GM19328 (cell line): ENCODE data around the gene C17orf58.
"Not testable (repeated sequence)": the region's sequence is repeated elsewhere in the genome, so short reads cannot be mapped to it uniquely, and the experiment has no call there.

Experiments used
- ATAC-seq: cut with Tn5 transposase; IDR thresholded peaks from one replicate; pipeline ENCODE4 v1.9.1; 2021; ENCODE audit warnings: mild to moderate bottlenecking, moderate library complexity; ENCODE audit not compliant: unreplicated experiment

The C17orf58 gene

DNA sequence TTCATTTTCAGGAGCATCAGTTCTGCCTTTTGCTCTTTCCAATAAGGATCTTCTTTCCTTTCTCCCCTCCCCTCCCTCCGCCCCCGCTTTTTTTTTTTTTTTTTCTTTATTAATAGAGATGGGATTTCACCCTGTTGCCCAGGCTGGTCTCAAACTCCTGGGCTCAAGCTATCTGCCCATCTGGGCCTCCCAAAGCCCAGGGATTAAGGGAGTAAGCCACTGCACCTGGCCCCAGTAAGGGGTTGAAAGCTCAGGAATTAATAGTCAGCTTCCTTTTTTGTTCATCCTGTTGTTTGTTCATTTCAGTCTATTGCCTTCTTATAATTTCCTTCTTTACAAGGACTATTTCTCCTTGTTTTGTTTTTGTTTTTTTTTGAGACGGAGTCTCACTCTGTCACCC is 7.9 kb upstream of the C17orf58 start:
- ATAC-seq = no peak

DNA sequence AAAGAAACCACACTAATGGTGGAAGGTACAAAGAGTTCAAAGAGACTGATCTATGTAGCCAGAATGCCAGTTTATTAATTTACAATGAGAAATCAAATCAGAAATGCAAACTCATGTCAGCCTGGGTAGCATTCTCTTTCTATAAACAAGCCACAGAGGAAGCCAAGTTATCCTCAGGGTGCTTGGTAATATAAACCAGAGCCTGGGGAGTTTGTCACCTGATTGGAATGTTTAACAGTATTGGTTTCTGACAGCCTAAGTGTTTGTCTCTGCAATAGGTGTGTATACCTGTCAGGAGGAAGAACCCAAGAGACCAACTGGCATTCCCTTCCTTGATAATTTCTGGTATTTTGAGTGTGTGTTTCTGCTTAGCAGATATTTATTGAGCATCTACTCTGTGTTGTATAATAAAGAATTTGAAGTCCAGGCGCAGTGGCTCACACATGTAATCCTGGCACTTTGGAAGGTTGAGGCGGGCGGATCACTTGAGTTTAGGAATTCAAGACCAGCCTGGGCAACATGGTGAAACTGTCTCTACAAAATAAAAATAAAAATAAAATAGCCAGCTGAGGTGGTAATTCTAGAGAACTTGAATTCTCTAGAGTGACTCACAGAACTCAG is 3.1 kb upstream of the C17orf58 start:
- ATAC-seq = no peak

DNA sequence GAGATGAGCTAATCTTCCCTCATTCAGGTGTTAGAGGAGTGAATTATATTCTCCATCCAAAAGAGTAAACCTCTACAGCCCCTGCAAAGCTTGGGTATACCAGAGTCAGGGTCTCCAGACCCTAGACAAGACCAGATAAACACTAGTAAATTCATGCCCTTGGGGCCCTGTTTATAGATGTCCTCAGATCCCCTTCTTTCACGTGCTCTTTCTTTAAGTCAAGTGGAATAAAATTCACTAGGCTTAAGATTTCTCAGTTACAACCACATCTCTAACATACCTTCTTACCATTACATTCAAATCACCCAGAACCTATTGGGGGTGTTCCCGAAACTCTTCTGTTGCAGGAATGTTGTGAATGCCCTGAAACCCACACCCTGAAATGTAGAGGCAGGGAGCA is 2.2 kb upstream of the C17orf58 start:
- no peak for ATAC-seq

DNA sequence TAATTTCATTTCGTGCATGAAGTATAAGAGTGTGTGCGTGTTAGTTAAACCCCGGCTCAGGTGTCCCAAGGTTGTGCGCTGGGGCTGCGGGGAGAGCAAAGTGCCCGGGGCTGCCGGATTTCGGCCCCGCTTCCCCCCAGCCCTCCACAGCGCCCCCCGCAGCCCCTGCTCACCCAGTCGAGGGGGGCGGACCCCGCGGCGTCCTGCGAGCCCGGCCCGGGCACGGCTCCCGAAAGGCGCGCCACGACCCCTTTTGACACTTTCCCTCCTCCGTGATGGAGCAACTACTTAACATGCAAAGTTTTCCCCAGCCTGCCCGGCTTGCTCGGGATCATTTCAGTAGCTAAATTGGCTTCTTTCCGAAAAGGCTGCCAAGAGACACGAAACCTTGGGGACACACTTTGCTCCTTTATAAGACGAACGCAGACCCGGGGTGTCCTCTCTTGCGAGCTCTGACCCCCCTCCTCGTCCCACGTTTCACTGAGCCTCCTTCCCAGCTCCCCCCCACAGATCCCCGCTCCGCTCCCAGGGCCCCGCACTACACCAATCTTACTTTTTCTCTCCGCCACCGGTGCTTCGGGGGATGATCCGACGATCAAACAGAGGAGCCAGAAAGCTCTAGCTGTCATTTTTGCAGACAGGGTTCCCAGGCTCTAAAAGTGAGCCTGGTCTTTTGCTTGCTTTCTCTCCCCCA is 552 bp downstream of the C17orf58 start:
- ATAC-seq = no peak

DNA sequence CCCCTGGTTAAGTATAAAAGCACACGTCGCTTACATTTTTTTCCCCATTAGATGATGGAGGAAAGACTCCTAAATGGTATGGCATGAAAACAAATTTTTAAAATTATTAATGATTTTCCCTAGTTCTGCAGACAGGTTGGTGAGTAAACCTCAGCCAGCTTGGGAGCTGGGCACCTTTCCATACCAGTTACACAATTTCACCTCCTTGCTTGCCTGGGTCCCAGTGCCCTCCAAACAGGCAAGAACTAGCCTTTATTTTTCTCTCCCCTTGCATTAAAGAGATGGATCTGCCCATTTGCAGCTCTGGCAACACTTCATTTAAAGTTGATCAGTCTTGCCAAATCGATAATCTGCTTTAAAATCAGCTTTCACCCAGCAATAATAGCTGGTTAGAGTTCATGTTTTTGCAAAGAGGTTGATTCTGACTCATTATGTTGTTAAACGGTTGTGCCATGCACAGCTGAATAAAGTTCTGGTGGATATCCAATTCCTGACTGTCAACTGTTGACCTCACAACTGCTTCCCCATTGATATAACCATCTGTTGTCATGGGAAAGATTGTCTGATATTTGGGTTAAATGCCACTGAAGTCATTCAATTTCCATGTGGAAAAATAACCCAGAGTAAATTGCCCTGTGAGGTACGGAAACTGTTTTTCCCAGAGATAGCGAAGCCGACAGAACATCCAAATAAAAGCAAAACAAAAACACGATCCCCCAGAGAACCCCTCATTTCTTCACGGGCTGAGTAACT is 1.3 kb downstream of the C17orf58 start:
- ATAC-seq = no peak

DNA sequence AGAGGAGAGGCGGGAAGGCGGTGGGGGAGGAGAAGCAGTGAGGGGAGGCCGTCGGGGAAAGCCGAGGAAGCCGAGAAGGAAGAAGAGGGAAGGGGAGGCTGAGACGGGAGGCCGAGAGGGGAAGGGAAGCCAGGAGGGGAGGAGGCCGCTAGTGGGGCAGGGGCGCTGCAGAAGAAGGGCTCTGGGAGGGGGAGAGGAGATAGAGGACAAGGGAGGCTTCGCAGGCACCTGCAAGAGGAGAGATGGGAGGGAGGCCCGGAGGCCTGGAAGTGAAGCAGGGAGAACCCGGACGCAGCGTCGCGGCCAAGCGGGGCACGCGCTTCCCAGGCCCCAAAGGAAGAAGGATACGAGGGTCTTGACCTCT is 2.3 kb downstream of the C17orf58 start:
- no peak for ATAC-seq

DNA sequence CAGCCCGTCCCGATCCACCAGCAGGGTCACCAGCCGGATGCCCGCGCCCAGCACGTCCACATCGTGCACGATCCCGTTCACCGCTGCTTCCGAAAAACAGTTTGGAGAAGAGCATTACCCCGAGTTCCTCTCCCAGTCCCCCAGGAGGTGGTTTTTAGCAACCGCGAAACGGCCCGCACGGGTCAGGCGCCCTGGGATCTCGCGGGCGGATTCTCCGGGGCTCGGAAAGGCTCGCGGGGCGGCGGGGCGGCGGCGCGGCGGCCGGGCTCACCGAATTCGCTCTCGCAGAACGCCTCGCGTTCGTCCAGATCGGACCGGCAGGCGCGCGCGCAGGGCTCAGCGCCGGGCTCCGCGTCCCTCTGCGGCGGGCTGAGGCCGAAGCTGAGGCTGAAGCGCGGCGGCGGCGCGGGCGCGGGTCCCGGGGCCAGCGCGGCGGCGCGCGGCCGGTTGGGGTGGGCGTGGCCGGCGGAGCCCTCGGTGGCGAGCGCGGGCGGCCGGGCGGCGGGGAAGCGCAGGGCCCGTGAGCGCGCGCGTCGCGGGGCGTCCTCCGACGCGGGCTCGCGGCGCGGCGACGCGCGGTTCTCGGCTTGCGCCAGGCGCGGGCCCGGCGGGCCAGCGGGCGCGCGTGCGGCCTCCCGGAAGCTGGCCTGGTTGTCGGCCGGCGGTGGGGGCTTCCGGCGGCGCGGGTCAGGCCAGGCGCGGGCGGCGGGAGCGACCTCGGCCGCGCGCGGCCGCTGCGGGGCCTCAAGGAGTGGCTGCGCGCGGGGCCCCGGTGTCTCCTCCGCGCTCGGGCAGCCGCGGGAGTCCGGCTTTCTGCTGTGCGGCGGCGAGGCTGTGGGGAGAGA is 2.9 kb downstream of the C17orf58 start:
- ATAC-seq = peak; percentile 85

DNA sequence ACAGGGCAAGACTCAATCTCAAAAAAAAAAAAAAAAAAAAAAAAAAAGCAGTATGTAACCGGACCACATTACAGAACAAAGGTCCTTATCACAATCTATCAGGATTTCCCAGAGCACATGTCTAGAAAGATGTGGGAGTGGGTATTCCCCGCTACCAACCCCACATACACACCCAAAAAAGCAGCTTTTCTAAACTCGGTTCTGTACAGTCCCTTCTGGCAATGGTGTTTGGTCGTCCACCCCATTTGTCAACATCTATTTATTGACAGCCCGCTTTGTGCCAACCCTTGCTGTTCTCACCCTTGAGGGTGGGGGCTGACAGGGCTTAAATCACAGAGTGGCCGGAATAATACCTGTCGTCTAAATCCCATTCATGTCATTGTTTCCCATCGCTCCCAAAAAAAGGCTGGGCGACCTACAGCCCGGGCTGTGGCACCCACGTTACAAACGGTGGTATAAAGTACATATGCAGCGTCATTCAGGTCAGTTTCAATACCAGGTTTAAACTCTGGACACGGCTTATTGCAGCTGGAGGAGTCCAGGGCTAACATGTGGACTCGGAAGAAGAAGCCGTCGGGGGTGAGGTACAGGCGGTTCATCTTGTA is 3.6 kb downstream of the C17orf58 start:
- no peak for ATAC-seq

DNA sequence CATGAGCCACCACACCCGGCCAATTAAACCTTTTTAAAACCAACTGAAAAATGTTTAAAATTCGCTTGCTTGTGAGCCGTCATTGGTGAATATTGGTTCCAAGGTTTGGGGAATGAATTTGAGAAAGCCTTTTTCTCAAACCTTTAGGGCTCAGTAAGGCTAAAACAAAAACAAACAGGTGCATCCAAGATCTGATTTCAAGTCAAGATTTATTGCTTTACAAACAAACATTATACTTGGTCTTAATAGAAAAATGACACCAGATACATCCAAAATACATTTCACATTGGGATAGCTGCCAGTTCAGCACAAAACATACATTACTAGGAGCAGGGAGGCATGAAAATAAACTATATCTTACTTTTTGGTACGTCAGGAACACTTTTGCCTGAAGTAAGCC is 5.4 kb downstream of the C17orf58 start:
- ATAC-seq = no peak

DNA sequence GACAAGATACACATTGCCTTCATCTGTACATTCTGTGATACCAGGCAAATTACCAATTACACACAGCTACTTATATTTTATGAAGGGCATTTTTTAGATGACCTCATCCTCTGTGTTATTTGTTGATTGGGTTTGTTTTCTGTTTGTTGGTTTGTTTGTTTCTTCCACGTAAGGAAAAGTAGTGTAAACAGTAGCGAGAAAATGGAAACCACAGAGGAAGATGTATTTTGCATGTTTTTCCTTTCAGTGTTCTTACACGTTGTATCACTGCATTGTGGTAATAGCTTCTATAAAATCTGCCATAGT is 12.9 kb downstream of the C17orf58 start:
- no peak for ATAC-seq

DNA sequence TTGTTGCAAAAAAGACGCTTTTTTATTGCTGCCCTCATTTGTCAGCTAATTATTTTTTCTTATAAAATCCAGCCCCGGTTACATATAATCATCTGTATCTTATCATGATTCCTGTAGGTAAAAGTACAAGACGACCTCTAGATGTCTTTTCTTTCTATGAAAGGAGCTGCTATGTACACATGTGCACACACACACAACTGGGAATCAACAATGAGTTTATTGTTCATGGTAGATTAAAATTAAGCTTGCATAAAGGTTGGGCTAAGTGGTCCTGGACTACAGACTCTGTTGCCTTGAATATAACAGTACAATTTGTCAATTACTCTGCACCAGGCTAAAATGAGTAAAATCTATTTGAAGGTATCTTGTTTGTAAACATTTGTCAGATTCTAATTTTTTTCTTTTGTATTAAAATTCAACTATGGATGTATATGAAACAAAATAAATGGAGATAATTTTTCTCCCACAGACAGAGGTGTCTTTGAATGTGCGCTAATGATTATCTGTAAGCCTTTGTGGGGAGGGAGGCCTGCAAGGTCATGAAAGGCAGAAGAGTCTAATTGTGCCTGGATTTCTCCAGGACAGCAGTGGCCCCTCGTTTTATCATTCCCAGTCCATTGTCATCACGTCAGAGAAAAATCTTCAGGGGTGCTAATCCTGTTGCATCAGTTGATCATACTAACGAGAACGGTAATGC is 13.4 kb downstream of the C17orf58 start:
- no peak for ATAC-seq

DNA sequence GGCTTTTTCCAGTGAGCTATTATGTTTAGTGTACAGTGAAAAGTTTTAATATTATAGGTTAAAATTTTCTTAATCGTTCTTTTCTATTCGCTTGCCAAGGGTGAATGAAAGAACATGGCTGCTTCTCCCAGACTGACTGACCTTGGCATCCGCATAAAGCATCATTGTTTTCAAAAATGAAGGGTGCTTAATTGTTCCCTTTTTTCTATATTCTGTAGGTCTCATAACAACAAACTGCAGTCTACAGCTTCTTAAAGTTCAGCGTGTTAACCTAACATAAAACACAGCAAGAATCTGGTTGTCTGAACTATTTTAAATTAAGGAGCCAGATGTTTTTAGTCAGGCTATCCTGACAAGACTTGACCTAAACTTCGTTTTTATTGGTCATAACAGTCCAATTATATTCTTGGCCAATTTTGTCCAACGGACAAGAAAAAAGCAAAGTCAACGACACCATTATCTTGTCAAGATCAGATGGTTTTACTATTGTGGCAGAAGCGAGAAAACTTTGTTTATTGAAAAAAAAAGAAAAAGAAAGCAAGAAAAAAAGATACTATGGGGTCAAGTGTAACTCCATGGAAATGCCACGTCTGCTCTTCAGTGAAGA is 14.1 kb downstream of the C17orf58 start:
- no peak for ATAC-seq

DNA sequence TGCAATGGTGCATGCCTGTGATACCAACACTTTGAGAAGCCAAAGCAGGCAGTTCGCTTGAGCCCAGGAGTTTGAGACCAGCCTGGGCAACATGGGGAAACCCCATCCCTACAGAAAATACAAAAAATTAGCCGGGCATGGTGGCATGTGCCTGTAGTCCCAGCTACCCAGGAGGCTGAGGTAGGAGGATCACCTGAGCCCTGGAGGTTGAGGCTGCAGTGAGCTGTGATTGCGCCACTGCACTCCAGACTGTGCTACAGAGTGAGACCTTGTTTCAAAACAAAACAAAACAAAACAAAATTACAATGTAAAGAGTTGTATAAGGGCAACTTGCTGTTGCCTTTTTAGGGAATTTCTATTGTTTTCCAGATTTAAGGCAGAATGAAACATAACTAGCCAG is 15.4 kb downstream of the C17orf58 start:
- not testable (repeated sequence) for ATAC-seq

DNA sequence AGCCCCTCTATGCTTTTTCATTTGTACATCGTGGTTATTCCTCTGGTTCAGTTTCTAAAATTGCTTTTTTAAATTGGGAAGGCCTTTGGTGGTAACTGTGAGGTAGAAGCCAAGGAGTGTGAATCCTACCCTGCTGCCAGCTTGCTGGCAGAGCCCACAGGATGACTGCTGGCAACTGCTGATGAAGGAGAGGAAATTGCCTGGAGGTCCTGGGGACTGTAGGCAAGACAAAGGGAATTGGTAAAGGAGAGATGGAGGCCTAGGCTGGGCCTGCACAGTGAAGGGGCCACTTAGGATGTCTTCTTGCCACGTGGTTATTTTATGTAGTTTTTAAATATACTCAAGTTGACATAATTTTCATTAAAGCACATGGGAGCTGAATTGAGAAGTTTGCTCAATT is 15.8 kb downstream of the C17orf58 start:
- ATAC-seq = no peak

DNA sequence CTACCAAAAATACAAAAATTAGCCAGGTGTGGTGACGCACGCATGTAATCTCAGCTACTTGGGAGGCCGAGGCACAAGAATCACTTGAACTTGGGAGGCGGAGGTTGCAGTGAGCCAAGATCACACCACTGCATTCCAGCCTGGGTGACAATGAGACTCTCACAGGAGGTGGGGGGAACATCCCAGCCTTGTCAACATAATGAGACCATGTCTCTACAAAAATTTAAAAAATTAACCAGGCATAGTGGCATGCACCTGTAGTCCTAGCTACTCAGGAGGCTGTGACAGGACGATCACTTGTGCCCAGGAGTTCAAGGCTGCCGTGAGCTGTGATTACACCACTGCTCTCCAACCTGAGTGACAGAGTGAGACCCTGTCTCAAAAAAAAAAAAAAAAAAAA is 20.0 kb downstream of the C17orf58 start:
- not testable (repeated sequence) for ATAC-seq

DNA sequence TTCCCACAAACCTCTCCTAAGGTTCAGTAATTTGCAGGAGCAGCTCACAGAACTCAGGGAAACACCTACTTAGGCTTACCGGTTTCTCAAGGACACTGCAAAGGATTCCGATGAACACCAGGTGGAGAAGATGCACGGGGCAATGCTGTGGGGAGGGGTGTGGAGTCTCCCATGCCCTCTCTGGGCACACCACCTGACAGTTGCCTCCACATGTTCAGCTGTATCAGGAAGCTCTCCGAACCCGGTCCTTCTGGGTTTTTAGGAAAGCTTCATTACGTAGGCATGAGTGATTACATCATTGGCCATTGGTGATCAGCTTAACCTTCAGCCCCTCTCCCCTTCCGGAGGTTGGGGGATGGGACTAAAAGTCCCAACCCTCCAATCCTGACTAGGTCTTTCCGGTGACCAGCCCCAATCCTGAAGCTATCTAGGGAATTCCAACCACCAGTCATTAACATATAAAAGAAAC is 21.6 kb downstream of the C17orf58 start:
- no peak for ATAC-seq

DNA sequence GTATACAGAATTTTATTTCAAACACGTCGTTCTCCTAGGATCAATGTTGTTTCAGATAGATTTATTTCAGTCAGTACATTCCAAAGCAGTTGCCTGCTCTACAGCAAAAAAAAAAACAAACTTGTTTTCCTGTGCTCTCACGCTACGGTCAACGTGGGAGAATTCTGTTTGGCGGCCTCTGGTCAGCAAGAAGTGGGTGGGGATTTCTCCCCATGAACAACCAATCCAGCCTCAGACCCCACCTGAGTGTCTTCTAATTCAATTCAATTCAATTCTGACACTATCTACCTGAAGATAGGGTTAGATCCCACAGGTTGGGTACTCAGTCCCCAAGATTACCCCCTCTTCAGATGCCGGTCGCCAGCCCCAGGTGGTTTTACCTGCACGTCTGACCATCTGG is 22.1 kb downstream of the C17orf58 start:
- no peak for ATAC-seq

DNA sequence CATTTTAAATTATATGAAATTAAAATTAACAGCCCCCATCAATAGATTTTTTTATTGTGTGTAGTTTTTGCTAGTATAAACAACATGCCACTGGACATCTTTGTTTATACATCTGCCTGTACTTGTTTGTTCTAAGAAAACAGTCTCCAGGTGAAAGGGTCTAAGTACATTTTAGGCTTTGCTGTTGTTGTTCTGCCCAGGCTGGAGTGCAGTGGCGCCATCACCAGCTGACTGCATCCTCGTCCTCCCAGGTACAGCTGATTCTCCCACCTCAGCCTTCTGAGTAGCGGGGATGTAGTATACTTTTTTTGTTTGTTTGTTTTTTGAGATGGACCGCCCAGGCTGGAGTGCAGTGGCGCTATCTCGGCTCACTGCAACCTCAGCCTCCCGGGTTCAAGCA is 25.5 kb downstream of the C17orf58 start:
- ATAC-seq = no peak

DNA sequence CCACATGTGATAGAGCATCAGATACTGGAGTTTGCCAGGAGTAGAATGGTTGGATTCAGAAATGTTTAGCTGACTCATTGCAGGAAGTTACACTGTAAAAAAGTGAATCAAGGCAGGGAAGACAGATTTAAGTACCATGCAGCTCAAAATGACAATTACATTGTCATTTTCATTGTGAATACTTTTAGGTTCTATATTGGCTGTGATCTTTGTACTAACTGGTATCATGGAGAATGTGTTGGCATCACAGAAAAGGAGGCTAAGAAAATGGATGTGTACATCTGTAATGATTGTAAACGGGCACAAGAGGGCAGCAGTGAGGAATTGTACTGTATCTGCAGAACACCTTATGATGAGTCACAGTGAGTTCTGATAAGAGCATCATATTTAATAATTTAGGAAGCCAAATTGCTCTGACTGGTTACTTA is 33.1 kb downstream of the C17orf58 start:
- ATAC-seq = not testable (repeated sequence)

DNA sequence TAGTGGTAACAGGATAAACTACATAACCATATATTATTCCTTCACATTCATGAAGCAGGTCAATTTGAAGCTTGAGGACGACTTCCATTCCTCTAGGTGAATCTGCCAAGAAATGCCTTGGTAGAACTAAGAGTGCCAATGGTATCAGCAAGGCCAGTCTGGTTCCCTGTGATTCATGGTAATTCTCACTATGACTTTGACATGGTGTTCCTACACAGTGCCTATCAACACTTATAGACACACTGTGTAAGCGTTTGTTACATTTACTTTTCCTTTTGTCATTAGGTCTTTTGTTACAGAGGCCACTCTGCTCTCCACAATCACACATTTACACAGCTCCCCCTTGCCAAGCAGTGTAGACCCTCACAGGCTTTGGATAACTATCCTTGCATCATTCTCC is 34.1 kb downstream of the C17orf58 start:
- ATAC-seq = not testable (repeated sequence)
